Measurements from ENCODE around the gene MYOG. TPM values are rescaled to one million over a fixed set of nuclear protein-coding genes. Genes with fewer than 3 reads are reported as not detected.

Gene MYOG
- not detected for total RNA-seq
- long read RNA-seq: 0 reads

DNA sequence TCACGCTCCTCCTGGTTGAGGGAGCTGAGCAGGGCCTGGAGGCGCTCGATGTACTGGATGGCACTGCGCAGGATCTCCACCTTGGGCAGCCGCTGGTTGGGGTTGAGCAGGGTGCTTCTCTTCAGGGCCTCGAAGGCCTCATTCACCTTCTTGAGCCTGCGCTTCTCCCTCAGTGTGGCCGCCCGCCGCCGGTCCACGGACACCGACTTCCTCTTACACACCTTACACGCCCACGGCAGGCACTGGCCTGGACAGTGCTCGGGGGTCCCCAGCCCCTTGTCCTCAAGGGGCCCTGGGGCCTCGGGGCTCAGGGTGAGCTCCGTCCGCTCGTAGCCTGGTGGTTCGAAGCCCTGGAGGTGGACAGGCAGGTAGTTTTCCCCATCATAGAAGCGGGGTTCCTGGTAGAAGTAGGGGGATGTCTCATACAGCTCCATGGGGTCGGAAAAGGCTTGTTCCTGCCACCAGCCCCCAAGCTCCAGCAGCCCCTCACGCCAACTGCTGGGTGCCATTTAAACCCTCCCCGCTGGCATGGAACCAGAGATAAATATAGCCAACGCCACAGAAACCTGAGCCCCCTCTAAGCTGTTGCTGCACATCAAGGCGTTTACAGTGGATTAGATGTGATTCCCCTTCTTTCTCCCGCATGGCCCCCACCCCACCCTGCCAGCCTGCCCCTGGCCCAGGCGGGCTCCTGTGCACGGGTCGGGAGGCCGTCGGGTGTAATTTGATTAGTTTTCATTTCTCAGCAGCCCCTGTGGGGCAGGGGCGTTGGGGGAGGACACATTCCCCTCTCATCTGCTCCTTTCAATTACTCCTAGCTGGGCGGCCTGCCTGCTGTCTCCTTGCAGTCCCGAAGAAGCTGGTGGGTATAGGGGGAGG, at the start of gene MYOG:
Gene MYOG, minus strand, starts transcription at position 485 of the 879 bp plus-strand sequence. Its CDS starts 51 bp downstream, at position 434.
- intact Hi-C loops (cut with DNase I): no loop called here
- ATAC-seq (ENCODE audit: poor library complexity): no peak
- no peak for DNase-seq

DNA sequence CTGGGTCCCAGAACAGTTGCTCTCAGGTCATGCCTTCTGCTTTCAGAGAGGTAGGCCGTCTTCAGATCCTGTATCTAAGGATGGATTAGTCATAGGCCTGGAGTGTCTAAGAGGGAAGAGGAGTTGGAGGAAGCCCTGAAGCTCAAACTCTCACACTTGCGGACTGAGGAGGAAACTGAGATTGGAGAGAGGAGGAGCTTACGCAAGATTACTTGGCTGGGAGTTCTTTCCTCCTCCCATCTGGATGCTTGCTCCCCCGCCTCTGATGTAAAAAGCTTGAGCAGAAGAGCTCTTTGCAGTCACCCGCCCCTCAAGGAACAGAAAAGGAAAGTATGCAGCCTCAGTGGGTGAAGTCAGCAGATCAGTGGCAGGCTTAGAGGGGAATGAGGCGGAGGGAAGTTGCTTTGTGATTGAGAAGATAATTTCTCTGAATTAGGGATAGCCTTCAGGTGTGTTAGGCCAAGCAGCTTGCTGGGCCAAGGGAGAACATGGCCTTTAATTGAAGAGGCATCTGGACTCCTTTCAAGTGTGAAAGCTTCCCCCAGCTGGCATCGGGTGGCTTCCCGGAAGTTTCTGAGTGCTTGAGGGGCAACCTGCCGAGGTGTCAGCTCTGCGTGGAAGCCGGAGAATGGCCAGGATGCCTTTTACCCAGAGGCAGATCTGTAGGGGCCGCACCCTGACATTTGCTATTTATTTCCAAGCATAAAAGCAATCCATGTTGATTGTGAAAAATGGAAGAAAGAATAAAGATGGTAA, 48.3 kb upstream of the MYOG start:
- intact Hi-C loops (cut with DNase I): no loop called here
- ATAC-seq (ENCODE audit: poor library complexity): no peak

DNA sequence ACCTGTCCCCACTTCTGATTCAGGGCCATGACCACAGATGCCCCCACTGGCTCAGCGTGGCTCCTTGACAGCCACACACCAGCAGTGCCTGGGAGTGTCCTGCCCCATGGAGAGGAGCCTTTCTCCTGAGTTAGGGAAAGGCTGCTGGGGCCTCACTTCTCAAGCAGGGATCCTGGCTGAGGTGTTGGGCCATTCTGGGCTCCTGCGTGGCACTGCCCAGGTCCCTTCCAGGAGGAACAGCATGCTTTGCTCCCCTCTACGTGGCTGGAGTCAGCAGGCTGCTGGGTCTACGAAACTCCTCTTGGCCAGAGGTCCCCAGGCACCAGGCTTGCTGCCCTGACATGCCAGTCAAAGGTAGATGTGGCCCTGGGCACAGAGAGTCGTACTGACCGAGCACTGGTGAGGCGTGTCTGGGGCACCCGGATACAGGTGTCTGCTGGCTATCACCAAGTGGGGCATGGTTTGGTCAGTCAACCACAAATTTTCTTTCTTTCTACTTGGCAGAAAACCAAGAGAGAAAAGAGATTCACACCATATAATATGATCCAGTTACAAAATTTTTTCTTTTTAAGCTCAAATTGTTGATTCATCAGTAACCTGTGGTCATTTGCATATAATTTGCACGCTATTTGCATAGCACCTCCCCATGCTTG, 45.9 kb upstream of the MYOG start:
- DNase-seq: no peak
- no peak for ATAC-seq (ENCODE audit: poor library complexity)
- intact Hi-C loops (cut with DNase I): no loop called here

More for the DNA sequence above, 48.3 kb upstream of the MYOG start:
- DNase-seq: no peak

DNA sequence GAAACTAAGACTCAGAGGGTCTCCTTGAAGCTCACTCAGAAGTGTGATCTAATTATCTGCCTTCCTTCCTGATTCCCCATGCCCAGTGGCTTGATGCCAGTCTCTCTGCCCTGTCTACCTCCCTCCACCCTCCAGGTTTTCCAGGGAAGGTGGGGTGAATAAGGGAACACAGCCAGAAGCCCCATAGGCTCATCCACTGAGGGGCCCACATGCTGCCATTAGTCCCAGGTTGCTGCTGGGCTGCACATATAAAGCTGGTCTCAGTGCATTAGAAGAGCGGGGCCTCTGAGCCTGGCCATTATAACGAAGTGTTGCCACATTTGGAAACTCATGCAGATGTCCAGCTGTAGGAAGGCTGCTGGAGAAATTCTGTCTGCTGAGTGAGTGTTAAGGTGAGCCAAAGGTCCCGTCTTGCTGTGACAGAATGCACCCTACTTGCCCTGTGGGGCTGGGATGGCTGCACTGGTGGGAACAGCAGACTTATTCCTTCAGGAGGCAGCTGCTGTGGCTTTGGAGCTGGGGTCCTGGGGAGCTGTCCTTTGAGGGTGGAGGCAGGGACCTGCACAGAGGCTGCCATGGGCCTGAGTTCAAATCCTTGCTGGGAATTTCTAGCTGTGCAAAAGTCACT, 44.7 kb upstream of the MYOG start:
- intact Hi-C loops (cut with DNase I): no loop called here
- peak; percentile 53 for ATAC-seq (ENCODE audit: poor library complexity)
- DNase-seq: no peak

DNA sequence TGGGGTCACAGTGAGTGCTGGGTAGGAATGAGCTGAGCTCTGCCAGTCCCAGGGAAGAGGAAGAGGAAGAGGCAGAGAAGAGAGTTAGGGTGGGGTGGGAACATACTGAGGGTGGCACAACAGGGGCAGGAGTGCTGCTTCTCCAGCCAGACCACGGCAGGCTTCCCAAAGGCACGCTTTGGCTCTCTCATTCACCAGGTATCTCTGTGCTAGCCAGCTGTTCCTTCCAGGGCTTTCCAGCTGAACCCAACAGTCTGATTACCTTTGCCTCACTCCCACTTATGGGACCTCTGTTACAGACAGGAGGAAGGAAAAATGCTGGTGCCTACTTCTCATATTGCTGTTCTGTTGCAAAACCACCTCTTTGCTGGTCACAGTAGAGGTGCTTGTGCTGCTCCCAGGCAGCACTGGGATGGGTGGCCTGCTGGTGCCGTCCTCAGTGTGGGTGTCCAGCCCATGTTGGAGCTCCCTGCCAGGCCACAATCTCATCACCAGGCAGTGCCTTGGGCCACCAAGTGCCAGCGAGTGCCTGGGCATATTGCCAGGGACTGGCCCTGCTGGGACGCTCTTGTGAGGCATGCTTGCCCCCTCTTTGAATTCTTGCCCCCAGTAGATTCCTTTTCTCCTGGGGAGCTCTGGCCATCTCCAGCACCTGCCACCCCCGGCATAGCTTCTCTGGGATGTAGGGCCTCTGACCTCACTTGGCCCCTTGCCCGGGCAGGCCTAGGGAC, 43.9 kb upstream of the MYOG start:
- intact Hi-C loops (cut with DNase I): no loop called here
- DNase-seq (peak; percentile 83), ATAC-seq (ENCODE audit: poor library complexity) (peak; percentile 67)

DNA sequence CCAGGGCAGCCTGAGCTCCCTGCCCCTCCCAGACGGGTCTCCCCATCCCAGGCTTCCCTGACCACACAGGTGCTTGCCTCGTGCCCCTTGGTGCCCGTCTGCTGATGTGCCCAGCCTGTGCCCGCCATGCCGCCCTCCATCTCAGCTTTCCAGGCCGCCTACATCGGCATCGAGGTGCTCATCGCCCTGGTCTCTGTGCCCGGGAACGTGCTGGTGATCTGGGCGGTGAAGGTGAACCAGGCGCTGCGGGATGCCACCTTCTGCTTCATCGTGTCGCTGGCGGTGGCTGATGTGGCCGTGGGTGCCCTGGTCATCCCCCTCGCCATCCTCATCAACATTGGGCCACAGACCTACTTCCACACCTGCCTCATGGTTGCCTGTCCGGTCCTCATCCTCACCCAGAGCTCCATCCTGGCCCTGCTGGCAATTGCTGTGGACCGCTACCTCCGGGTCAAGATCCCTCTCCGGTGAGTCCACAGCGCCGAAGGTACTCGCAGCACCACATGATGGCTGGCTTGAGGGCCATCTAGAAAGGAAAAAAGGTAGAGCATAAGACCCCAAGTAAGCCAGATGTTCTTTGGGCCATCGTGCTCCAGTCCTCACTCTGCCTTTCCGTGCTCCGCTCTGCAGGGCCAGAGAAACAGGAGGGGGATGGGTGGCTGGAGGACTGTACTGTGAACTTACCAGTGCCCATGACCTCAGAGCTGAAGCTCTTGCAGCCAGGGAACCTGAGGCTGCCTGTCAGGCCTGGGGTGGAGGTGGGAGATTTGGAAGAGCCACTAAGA, 43.1 kb upstream of the MYOG start:
- no peak for ATAC-seq (ENCODE audit: poor library complexity)
- DNase-seq: no peak
- intact Hi-C loops (cut with DNase I): no loop called here

DNA sequence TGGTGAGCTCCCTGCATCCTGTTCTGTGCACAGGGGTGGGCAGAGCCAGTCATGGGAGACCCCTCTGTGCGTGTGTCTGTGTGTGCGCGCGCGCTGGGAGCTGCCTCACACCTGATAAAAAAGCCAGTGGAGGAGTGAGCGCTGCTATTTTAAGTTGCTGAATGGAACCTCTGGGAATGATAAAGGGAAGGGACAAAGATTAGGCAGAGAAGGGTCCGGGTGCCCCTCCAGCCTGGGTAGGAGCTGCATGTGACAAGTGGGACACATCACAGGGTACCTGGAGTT, 42.6 kb upstream of the MYOG start:
- intact Hi-C loops (cut with DNase I): no loop called here
- peak; percentile 22 for ATAC-seq (ENCODE audit: poor library complexity)
- no peak for DNase-seq

DNA sequence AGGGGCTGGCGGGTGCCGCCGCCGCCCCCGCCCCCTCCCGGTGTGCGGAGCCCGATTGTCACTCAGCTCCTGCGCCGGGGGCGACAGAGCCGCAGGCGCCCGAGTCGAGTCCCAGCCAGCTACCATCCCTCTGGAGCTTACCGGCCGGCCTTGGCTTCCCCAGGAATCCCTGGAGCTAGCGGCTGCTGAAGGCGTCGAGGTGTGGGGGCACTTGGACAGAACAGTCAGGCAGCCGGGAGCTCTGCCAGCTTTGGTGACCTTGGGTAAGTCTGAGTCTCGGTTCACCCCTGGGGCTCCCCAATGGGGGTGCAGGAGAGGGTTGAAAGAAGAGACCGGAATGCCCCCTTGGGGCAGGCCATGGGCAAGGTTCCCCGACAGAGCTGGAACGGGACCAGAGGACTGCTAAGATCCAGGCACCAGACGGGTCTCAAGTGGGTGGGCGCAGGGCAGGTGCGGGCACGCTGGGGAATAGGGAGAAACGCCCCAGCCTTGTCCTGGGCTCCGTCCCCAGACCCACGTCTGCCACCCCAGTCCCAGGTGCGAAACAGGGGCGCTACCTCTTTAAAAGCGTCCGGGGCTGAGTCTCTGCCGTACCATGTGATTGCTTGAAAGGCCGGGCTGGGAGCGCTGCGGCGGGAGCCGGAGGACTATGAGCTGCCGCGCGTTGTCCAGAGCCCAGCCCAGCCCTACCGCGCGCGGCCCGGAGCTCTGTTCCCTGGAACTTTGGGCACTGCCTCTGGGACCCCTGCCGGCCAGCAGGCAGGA, 42.0 kb upstream of the MYOG start, which contains the start of gene ADORA1:
Gene ADORA1, plus strand, starts transcription at position 61 of the 765 bp plus-strand sequence. CDS start 1,116 bp downstream, outside the sequence.
- ATAC-seq (ENCODE audit: poor library complexity) (peak; percentile 88), DNase-seq (peak; percentile 81)
- intact Hi-C loops (cut with DNase I): no loop called here

DNA sequence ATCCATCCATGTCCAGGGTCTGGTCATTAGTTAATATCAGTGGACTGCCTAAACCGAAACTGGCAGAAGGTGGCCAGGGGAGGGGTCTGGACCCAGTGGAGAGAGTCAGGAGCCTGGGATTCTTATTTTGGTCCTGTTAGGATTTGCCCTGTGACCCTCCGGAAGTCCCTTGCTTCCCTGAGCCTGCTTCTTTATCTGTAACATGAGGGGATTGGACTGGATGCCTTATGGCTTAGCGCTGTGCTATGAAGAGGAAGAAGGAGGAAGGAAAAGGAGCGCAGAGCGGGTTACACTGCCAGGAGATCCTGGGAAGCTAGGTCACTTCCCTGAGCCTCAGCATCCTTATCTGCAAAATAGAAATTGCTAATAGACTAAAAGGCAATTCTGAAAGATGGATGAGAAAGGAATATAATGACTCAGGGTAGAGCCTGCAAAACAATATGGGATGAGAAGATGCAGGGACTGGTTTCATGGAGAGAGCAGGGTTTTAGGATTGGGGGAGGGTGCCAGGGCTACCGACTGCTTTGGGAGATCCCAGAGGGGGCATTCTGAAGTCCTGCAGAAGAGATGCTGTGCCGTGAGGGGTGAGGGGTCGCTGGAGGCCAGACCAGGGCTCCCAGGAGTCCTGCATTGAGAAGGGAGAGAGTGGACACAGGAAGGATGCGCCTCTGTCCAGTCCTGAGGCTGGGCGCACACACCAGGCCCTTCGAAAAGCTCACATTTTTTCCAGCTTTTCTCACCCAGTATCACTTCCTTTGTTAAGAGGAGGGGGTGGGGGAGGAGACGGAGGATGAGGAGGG, 41.3 kb upstream of the MYOG start:
- intact Hi-C loops (cut with DNase I): no loop called here
- ATAC-seq (ENCODE audit: poor library complexity): no peak
- no peak for DNase-seq

DNA sequence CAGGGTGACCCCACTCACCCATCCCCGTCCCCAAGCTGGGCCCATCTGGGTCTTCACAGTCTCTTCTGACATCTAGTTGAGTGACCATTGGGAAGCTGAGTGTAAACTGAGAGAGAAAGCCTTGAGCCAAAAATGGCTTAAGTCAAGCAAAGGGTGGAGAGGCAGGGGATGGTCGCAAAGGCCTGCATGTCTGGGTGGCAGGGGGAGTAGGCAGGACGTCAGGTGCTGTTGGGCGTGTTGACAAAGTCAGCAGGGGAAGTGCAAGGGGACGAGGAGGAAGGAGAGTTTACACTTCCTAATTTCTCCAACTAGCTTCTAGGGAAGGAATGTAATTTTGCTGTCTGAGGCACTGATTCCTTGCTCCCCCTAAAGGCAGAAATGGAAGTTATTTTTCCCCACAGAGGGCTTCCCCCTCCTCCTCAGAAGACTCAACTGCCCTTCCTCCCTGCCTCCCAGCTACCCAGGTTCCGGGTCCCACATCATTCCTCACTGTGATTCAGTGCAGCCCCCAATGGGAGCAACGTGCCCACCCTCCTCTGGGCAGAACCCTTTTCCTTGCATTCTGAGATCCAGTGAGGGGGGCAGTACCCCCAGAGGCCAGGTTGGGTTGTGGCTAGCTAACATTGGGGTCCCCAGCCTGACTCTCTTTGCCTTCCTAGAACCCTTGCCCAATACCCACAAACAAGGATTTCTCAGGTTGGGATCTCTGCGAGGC, 40.5 kb upstream of the MYOG start:
- DNase-seq (no peak), ATAC-seq (ENCODE audit: poor library complexity) (no peak)
- intact Hi-C loops (cut with DNase I): no loop called here

DNA sequence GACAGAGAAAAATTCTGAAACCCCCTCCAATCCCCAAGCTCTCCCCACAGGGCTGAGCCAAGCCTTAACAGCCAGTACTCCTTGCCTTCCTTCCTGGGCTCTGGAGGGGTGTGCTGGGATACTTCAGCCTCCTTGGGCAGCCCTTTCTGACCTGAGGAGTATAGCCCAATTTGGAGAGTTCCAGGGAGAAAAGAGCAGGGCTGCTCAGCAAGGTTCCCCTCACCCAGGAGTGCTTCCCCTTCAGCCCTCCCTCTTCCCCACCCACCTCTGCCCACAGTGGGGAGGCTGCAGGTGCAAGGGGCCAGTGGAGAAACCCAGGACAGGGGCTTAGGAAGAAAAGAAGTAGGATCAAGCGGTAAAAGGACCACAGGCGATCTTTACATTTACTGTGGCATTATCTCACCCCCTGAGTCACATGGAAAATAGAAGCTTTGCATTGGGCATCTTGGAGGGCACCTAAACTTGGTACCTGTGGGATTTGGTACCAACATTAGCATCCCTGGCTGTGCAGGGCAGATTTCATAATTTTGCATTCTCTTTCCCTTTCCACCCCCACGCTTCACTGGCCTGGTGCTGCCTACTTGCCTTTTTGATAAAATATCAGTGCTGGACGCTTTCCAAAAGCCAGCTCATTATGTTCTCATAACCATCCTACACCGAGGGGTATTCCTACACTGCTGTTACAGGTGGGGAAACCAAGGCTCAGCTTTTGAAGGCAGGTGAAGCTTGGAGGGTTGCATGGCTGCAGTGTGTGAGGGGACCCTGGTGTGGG, 38.9 kb upstream of the MYOG start:
- intact Hi-C loops (cut with DNase I): no loop called here
- ATAC-seq (ENCODE audit: poor library complexity) (no peak), DNase-seq (no peak)

DNA sequence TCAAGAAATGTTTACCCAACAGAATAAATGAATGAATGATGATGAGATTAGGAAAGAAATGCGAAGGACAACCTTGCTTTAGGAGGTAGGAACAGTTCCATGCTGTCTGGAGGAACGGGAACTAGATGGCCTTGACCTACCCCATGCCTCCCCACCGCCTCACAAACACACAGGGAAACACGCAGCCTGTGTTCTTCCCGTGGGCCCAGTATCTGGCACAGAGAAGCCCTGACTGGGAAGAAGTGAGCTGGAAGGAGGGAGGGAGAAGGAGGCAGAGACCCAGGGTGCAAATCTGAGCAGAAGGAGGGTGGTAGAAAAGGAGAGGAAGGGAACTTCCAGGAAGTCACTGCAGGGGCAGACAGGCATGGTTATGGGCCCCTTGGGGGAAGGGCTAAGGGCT, 38.2 kb upstream of the MYOG start:
- ATAC-seq (ENCODE audit: poor library complexity) (no peak), DNase-seq (no peak)
- intact Hi-C loops (cut with DNase I): no loop called here

DNA sequence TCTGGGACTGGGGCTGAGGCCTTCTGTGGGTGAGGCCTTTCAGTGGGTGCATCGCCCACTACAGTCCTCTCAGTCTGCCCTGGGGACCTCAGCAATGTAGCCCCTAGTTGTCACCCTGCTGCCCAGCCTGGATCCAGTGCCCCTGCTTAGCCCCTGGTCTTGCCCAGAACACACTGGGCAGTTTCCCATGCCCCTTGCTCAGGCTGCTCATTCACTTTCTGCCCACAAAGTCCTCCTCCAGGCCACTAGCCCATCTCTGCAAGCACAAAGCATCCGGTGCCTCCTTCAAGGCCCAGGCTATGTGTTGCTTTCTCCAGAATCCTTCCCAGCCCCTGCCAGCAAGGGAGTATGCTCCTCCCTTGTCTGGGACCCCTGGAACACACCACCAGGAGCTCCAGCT, 36.3 kb upstream of the MYOG start:
- DNase-seq: no peak
- ATAC-seq (ENCODE audit: poor library complexity): no peak
- intact Hi-C loops (cut with DNase I): no loop called here

DNA sequence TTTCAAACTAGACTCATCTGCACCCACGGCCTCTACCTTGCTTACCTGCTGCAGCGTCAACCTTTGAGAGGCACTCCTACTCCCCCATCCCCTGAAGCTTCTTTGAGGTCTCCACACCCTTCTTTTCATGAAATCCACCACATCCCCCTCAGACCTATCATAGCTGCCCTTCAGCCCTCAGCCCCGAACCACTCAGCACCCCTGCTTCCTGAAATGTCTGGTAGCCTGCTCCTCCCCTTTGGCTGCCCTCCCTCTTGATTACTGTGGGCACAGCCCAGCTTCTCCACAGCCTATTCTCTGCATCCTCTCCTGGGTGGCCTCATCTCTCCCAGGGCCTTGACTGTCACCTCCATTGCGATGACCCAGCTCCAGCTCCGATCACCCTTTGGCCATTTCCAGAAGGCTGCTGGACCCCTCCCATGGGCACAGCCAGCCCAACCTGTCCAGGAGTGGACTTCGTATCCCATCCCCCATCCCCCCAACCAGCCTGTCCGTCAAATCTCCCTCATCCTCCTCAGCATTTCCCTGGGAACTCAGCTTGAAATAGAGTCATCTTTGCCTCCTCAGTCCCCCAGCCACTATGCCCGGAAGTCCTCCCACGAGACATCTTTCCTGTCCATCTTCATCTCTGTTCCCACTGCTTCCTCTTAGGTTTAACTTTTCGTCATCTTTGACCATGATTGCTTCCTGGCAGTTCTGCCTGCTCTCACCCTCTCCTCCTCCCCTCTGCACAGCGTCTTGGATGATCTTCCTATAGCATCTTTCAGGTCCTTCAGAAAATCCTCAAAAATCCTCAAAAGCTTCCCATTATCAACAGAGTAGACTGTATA, 35.6 kb upstream of the MYOG start:
- ATAC-seq (ENCODE audit: poor library complexity): no peak
- no peak for DNase-seq
- intact Hi-C loops (cut with DNase I): no loop called here

All from Right ventricle myocardium superior (tissue), 1 donor.